SU-DHL-6 (cell line): ENCODE measurements around the gene CAPN15.

Experiments
- EZH2phosphoT487 ChIP-seq: fragments of 200-600 bp; sonication (generic), shearing (Covaris generic); conservative IDR thresholded peaks from 2 replicates; pipeline ENCODE4 v1.6.1; 2018; ENCODE audit warnings: mild to moderate bottlenecking, antibody characterized with exemption, low read length, moderate library complexity, mixed read lengths
- TF ChIP-seq, protein P1 (sequence below): fragments of 200-600 bp; sonication (generic); IDR thresholded peaks from one replicate; pipeline ENCODE4 v1.5.1; 2017; ENCODE audit warnings: antibody characterized with exemption, mild to moderate bottlenecking, low read length, moderate library complexity; ENCODE audit not compliant: insufficient read depth, poor library complexity, severe bottlenecking

DNA sequence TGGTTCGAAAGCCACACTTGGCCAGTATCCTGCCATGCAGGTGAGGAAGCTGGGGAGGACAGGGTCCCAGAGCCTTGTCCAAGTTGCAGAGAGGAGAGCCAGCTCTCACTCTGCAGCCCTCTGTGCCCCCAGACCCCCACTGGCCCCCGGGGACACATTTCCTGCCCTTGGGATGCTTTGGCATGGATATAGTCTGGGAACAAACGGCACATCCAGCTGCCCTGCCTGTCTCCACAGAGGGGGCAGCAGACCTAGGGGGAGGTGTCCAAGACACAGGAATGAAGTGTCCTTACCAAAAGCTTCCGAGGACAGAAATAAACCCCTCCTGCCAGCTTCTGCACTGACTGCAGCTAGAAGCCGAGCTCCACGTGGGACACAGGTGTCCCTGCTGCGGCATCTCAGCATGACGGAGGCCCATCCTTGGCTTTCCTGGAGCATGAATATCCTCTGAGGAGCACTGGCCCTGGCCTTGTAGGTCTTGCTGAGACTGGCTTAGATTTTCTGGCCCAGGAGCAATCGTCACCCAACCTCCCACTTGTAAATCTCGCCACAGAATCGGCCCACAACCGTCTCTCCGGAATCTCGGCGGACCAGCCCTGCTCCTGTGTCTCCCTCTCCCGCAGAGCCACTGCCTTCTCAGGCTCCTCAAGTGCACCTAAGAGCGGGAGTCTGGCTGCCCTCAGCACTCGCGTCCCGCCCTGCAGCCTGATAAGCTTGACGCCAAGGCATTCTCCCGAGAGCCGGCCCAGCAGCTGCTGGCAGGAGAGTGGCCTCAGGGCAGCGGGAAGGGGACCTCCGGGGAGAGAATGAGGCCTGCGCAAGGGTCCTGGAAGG lies 1.1 kb upstream of the CAPN15 start:
- TF ChIP-seq, protein P1, sequence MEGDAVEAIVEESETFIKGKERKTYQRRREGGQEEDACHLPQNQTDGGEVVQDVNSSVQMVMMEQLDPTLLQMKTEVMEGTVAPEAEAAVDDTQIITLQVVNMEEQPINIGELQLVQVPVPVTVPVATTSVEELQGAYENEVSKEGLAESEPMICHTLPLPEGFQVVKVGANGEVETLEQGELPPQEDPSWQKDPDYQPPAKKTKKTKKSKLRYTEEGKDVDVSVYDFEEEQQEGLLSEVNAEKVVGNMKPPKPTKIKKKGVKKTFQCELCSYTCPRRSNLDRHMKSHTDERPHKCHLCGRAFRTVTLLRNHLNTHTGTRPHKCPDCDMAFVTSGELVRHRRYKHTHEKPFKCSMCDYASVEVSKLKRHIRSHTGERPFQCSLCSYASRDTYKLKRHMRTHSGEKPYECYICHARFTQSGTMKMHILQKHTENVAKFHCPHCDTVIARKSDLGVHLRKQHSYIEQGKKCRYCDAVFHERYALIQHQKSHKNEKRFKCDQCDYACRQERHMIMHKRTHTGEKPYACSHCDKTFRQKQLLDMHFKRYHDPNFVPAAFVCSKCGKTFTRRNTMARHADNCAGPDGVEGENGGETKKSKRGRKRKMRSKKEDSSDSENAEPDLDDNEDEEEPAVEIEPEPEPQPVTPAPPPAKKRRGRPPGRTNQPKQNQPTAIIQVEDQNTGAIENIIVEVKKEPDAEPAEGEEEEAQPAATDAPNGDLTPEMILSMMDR: no peak
- TF ChIP-seq EZH2phosphoT487: no peak
